Stimulated activated CD4-positive, alpha-beta T cell treated with anti-CD3 and anti-CD28 coated beads, TNF-alpha, amount 100 ng/mL, for 24 hours (primary cell): ENCODE measurements around the gene HELZ2.
"Not testable (repeated sequence)": the region's sequence is repeated elsewhere in the genome, so short reads cannot be mapped to it uniquely, and the experiment has no call there.

Experiments used
- DNase-seq, 3 experiments: peaks; one replicate each; pipeline ENCODE4 v3.0.0-alpha.2; 2020; ENCODE audit warnings: low read depth in 3 of 3

Gene HELZ2

GRCh38 chr20:63566395-63567135 lies 7.5 kb downstream of the HELZ2 start:
- DNase-seq, result no peak

- DNase-seq, result no peak
Measured at GRCh38 chr20:63565699-63566335, 8.2 kb downstream of the HELZ2 start.

- DNase-seq, result no peak
Measured at GRCh38 chr20:63565021-63565698, 8.9 kb downstream of the HELZ2 start.

GRCh38 chr20:63564036-63564810 lies 9.8 kb downstream of the HELZ2 start:
- no peak for DNase-seq

GRCh38 chr20:63563225-63563935 lies 10.7 kb downstream of the HELZ2 start:
- no peak for DNase-seq

GRCh38 chr20:63562461-63563224 lies 11.4 kb downstream of the HELZ2 start:
- DNase-seq, result no peak

GRCh38 chr20:63561624-63562396 lies 12.2 kb downstream of the HELZ2 start:
- DNase-seq, result no peak

- DNase-seq, result no peak
Measured at GRCh38 chr20:63560856-63561609, 13.0 kb downstream of the HELZ2 start.

- DNase-seq, result no peak
Measured at GRCh38 chr20:63560333-63560805, 13.7 kb downstream of the HELZ2 start.

GRCh38 chr20:63559485-63560332 lies 14.3 kb downstream of the HELZ2 start:
- DNase-seq, result not testable (repeated sequence)

- no peak for DNase-seq
Measured at GRCh38 chr20:63558804-63559484, 15.1 kb downstream of the HELZ2 start.

GRCh38 chr20:63557481-63557891 lies 16.6 kb downstream of the HELZ2 start:
- no peak for DNase-seq

GRCh38 chr20:63556873-63557478 lies 17.1 kb downstream of the HELZ2 start:
- no peak for DNase-seq

GRCh38 chr20:63555661-63556381 lies 18.2 kb downstream of the HELZ2 start:
- DNase-seq, result no peak

- no peak for DNase-seq
Measured at GRCh38 chr20:63554361-63555278, 19.4 kb downstream of the HELZ2 start.
